Loucy (cell line): ENCODE data around the gene FMN2.

Source experiments
- EZH2phosphoT487 ChIP-seq: fragments of 200-600 bp; IDR thresholded peaks from 2 replicates; pipeline ENCODE4 v1.6.1; 2018; ENCODE audit warnings: antibody characterized with exemption, mild to moderate bottlenecking, moderate library complexity, borderline replicate concordance
- TF ChIP-seq, protein P1 (sequence below): fragments of 200-600 bp; sonication (generic); conservative IDR thresholded peaks from 2 replicates; pipeline ENCODE4 v1.5.1; 2014; ENCODE audit warnings: mild to moderate bottlenecking, antibody characterized with exemption, low read length

DNA sequence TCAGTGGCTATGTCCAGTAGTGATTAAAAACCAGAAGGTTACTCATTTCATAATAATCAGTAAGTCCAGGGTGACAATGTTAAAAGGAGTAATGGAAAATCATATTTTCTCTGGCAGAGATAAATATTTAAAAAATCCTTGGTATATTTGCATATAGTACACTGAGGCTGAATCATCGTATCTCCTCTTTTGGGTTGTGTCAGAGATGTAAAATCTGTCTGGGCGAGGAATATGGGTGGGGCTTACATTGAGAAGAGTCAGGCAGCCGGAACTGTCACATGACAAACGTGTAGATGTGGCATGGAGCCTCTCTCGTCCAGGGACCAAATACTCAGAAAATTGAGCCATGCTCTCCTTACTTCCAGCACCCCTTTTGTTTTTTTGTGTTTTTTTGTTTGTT is 120.9 kb downstream of the FMN2 start:
- TF ChIP-seq, protein P1, sequence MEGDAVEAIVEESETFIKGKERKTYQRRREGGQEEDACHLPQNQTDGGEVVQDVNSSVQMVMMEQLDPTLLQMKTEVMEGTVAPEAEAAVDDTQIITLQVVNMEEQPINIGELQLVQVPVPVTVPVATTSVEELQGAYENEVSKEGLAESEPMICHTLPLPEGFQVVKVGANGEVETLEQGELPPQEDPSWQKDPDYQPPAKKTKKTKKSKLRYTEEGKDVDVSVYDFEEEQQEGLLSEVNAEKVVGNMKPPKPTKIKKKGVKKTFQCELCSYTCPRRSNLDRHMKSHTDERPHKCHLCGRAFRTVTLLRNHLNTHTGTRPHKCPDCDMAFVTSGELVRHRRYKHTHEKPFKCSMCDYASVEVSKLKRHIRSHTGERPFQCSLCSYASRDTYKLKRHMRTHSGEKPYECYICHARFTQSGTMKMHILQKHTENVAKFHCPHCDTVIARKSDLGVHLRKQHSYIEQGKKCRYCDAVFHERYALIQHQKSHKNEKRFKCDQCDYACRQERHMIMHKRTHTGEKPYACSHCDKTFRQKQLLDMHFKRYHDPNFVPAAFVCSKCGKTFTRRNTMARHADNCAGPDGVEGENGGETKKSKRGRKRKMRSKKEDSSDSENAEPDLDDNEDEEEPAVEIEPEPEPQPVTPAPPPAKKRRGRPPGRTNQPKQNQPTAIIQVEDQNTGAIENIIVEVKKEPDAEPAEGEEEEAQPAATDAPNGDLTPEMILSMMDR: no peak
- no peak for TF ChIP-seq EZH2phosphoT487
